Peyer's patch (tissue), 4 donors: ENCODE results near the gene SLC9A8.
"Not testable (repeated sequence)": the region's sequence is repeated elsewhere in the genome, so short reads cannot be mapped to it uniquely, and the experiment has no call there.

Experiments used
- CTCF ChIP-seq, 6 experiments: fragments of 450-650 bp in 4 of 6; fragments of 200-600 bp in 2 of 6; sonication (generic) in 1 of 6; IDR thresholded peaks; one replicate each; pipeline ENCODE4 v1.5.1; 2017 to 2019; ENCODE audit warnings: antibody characterized with exemption in 6 of 6, mild to moderate bottlenecking in 3 of 6, moderate library complexity in 1 of 6
- POLR2A ChIP-seq, 2 donors: fragments of 450-650 bp; IDR thresholded peaks; one replicate each; pipeline ENCODE4 v1.5.1; 2017; ENCODE audit warnings: antibody characterized with exemption in 2 of 2, mild to moderate bottlenecking in 2 of 2, moderate library complexity in 2 of 2

- not testable (repeated sequence) for TF ChIP-seq CTCF, POLR2A (IDR thresholded peaks at IDR 0.05)
Observed at GRCh38 chr20:49782439-49782838, 30.2 kb upstream of the SLC9A8 start.
